ENCODE measurements around the gene ZFYVE1. TPM values are rescaled to one million over a fixed set of nuclear protein-coding genes. Genes with fewer than 3 reads are reported as not detected.
A peak's percentile ranks its signal among the peaks of the same experiment; 100 is the strongest.
"Not testable (repeated sequence)": the region's sequence is repeated elsewhere in the genome, so short reads cannot be mapped to it uniquely, and the experiment has no call there.

Gene ZFYVE1
- total RNA-seq, 1 experiment from 2014 or later, result 9.1 TPM

DNA sequence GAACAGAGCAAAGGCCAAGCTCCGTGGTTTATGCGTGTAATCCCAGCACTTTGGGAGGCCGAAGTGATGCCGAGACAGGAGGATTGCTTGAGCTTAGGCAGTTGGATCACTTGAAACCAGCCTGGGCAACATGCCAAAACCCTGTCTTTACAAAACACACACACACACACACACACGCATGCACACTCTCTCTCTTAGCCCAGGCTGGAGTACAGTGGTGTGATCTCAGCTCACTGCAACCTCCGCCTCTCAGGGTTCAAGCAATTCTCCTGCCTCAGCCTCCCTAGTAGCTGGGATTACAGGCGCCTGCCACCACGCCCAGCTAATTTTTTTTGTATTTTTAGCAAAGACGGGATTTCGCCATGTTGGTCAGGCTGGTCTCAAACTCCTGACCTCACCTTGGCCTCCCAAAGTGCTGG lies 64.6 kb downstream of the ZFYVE1 start:
- not testable (repeated sequence) for H3K79me2 ChIP-seq (ENCODE audit: low read length); H3K27me3 ChIP-seq (ENCODE audit: low read length); H3K9me2 ChIP-seq (replicated peaks; ENCODE audit: insufficient read depth, low read length); H4K20me1 ChIP-seq (ENCODE audit: insufficient read depth, low read depth, low read length); H3K27ac ChIP-seq (ENCODE audit: low read length); H3K9ac ChIP-seq (ENCODE audit: low read length); H3K4me1 ChIP-seq (ENCODE audit: low read length); DNase-seq; H3K9me3 ChIP-seq (ENCODE audit: low read length); H3K4me2 ChIP-seq (ENCODE audit: low read depth, low read length, poor library complexity, severe bottlenecking); H3K4me3 ChIP-seq (ENCODE audit: low read length); H2AFZ ChIP-seq (ENCODE audit: low read length)
- peaks cover 13% of the 10 kb centered on the region; the same call in 1 of the 2 replicates for H3K36me3 ChIP-seq (ENCODE audit: insufficient read depth, low read length)

DNA sequence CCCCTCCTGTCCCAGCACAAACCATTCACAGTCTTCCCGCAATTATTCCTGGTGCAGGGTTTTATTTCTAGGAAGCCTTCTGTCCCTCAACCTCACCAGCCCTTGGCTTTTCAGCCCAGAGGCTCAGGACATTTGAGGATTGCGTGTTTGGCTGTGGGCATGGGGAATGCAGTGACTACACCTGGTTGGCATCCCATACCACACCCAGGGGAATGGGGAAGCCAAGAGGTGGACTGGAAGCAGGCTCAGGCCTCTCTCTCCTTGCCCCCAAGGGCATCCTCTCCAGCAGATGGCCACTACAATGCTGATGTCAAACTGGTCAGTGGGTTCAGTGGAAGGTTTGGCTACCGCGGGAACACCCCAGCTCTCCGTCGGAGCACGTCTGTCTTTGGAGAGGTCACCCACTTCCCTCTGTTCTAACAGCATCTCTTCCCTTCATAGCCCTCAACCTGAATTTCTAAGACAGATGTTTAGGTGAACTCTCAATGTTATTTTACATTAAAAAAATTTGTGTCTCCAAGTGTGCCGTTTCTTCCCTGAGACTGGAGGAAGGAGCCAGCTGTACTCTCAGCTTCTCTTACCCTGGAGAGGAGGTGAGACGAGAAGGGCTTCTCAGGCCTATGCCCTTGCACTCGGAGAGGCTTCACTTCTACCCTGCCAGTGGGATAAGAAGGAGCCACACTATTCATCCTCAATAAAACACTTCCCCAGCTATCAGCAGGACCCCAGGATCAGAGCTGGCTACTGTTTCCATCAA lies 65.1 kb downstream of the ZFYVE1 start:
- H2AFZ ChIP-seq (ENCODE audit: low read length), result no peak overlapping the region
- peaks cover 13% of the 10 kb centered on the region; the same call in 1 of the 2 replicates for H3K36me3 ChIP-seq (ENCODE audit: insufficient read depth, low read length)
- no peaks in the 10 kb centered on the region for H3K9me2 ChIP-seq (replicated peaks; ENCODE audit: insufficient read depth, low read length)
- no peak overlapping the region for H3K4me3 ChIP-seq (ENCODE audit: low read length)
- no peaks in the 10 kb centered on the region for H3K27me3 ChIP-seq (ENCODE audit: low read length)
- no peaks in the 10 kb centered on the region for H3K4me1 ChIP-seq (ENCODE audit: low read length)
- H3K27ac ChIP-seq (ENCODE audit: low read length), result no peak overlapping the region
- H3K9ac ChIP-seq (ENCODE audit: low read length), result no peak overlapping the region
- no peak for DNase-seq
- H3K9me3 ChIP-seq (ENCODE audit: low read length), result no peaks in the 10 kb centered on the region
- no peaks in the 10 kb centered on the region for H4K20me1 ChIP-seq (ENCODE audit: insufficient read depth, low read depth, low read length)
- H3K79me2 ChIP-seq (ENCODE audit: low read length), result no peaks in the 10 kb centered on the region
- no peak overlapping the region for H3K4me2 ChIP-seq (ENCODE audit: low read depth, low read length, poor library complexity, severe bottlenecking)

DNA sequence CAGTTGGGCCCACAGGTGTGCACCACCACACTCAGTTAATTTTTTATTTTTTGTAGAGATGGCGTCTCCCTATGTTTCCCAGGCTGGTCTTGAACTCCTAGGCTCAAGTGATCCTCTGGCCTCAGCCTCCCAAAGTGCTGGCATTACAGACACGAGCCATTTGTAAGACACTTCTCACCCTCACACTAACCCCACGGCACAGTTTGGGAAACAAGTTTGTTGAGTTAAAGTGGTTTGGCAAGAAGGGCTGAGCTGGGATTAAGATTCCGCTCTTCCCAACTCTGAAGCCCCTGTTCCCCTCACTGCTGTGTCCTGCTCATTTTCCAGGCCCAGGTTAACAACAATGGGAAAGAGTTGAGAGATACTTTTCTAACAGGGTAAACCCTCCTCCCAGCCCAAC lies 65.9 kb downstream of the ZFYVE1 start:
- not testable (repeated sequence) for H3K9ac ChIP-seq (ENCODE audit: low read length); H3K4me3 ChIP-seq (ENCODE audit: low read length)

DNA sequence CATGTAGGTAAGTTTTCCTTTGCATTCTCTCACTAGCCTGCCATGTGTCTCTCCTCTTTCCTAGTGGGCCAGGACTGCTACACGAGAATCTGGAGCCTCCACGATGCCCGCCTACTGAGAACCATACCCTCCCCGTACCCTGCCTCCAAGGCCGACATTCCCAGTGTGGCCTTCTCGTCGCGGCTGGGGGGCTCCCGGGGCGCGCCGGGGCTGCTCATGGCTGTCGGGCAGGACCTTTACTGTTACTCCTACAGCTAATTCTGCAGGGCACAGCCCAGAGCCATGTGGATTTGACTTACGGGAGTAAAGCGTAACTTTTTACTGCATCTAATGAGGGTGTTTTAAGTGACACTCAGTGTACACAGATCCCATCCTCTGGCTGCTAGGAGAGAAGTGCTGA lies 68.4 kb downstream of the ZFYVE1 start:
- Histone ChIP-seq H3K9me3 (ENCODE audit: low read length) (no peaks in the 10 kb centered on the region), H3K36me3 (ENCODE audit: insufficient read depth, low read length) (peaks cover 34% of the 10 kb centered on the region; the same call in 1 of the 2 replicates)

More for the DNA sequence above, 65.9 kb downstream of the ZFYVE1 start:
- H3K9me3 ChIP-seq (ENCODE audit: low read length); H3K4me1 ChIP-seq (ENCODE audit: low read length); H3K4me2 ChIP-seq (ENCODE audit: low read depth, low read length, poor library complexity, severe bottlenecking); DNase-seq; H3K27me3 ChIP-seq (ENCODE audit: low read length); H3K27ac ChIP-seq (ENCODE audit: low read length); H3K79me2 ChIP-seq (ENCODE audit: low read length); H3K9me2 ChIP-seq (replicated peaks; ENCODE audit: insufficient read depth, low read length); H2AFZ ChIP-seq (ENCODE audit: low read length); H4K20me1 ChIP-seq (ENCODE audit: insufficient read depth, low read depth, low read length): not testable (repeated sequence)
- H3K36me3 ChIP-seq (ENCODE audit: insufficient read depth, low read length), result peaks cover 20% of the 10 kb centered on the region; the same call in 1 of the 2 replicates

DNA sequence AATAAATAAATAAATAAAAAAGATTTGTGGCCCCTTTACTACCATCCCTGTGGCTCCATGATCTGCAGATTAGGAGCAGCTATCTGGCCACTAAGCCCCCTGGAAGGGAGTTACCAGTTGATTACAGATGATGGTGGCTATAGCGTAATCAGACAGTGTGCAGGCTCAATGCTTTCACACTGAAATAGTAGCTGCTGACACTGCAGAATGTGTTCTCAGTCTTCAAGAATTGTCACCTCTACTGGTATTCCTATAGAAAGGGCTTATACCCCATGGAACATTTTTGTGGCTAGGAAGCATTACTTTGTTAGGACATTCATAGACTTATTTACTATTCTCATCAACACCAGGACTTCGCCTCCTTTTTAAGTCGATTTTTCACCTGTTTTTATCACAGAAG lies 69.7 kb downstream of the ZFYVE1 start:
- Histone ChIP-seq H3K4me2 (ENCODE audit: low read depth, low read length, poor library complexity, severe bottlenecking) (no peak overlapping the region), H3K9me2 (replicated peaks; ENCODE audit: insufficient read depth, low read length) (no peaks in the 10 kb centered on the region), H3K27me3 (ENCODE audit: low read length) (no peaks in the 10 kb centered on the region), H3K9me3 (ENCODE audit: low read length) (no peaks in the 10 kb centered on the region), H3K36me3 (ENCODE audit: insufficient read depth, low read length) (peaks cover 36% of the 10 kb centered on the region), H3K4me3 (ENCODE audit: low read length) (no peak overlapping the region), H3K9ac (ENCODE audit: low read length) (no peak overlapping the region), H2AFZ (ENCODE audit: low read length) (no peak overlapping the region), H3K27ac (ENCODE audit: low read length) (no peak overlapping the region), H3K79me2 (ENCODE audit: low read length) (no peaks in the 10 kb centered on the region), H4K20me1 (ENCODE audit: insufficient read depth, low read depth, low read length) (no peaks in the 10 kb centered on the region), H3K4me1 (ENCODE audit: low read length) (no peaks in the 10 kb centered on the region)
- DNase-seq, result no peak

More for the DNA sequence above, 68.4 kb downstream of the ZFYVE1 start:
- Histone ChIP-seq H3K27ac (ENCODE audit: low read length) (no peak overlapping the region), H4K20me1 (ENCODE audit: insufficient read depth, low read depth, low read length) (no peaks in the 10 kb centered on the region), H3K9ac (ENCODE audit: low read length) (no peak overlapping the region), H3K4me2 (ENCODE audit: low read depth, low read length, poor library complexity, severe bottlenecking) (no peak overlapping the region), H3K79me2 (ENCODE audit: low read length) (no peaks in the 10 kb centered on the region), H3K4me3 (ENCODE audit: low read length) (no peak overlapping the region), H3K27me3 (ENCODE audit: low read length) (no peaks in the 10 kb centered on the region), H3K9me2 (replicated peaks; ENCODE audit: insufficient read depth, low read length) (no peaks in the 10 kb centered on the region), H2AFZ (ENCODE audit: low read length) (no peak overlapping the region), H3K4me1 (ENCODE audit: low read length) (no peaks in the 10 kb centered on the region)
- DNase-seq, result no peak

- peaks cover 41% of the 10 kb centered on the region for H3K36me3 ChIP-seq (ENCODE audit: insufficient read depth, low read length)
- not testable (repeated sequence) for H3K9me2 ChIP-seq (replicated peaks; ENCODE audit: insufficient read depth, low read length); H3K4me2 ChIP-seq (ENCODE audit: low read depth, low read length, poor library complexity, severe bottlenecking); H3K27ac ChIP-seq (ENCODE audit: low read length); DNase-seq; H3K4me1 ChIP-seq (ENCODE audit: low read length); H3K9me3 ChIP-seq (ENCODE audit: low read length); H4K20me1 ChIP-seq (ENCODE audit: insufficient read depth, low read depth, low read length); H3K79me2 ChIP-seq (ENCODE audit: low read length); H3K4me3 ChIP-seq (ENCODE audit: low read length); H2AFZ ChIP-seq (ENCODE audit: low read length); H3K27me3 ChIP-seq (ENCODE audit: low read length); H3K9ac ChIP-seq (ENCODE audit: low read length)
Observed at GRCh38 chr14:72956741-72957140, 70.2 kb downstream of the ZFYVE1 start.

- no peaks in the 10 kb centered on the region for H3K4me1 ChIP-seq (ENCODE audit: low read length)
- no peaks in the 10 kb centered on the region for H3K79me2 ChIP-seq (ENCODE audit: low read length)
- no peak for DNase-seq
- no peak overlapping the region for H3K9ac ChIP-seq (ENCODE audit: low read length)
- H3K9me3 ChIP-seq (ENCODE audit: low read length), result no peaks in the 10 kb centered on the region
- H4K20me1 ChIP-seq (ENCODE audit: insufficient read depth, low read depth, low read length), result no peaks in the 10 kb centered on the region
- H3K4me3 ChIP-seq (ENCODE audit: low read length), result no peak overlapping the region
- no peaks in the 10 kb centered on the region for H3K27me3 ChIP-seq (ENCODE audit: low read length)
- H3K27ac ChIP-seq (ENCODE audit: low read length), result no peak overlapping the region
- H2AFZ ChIP-seq (ENCODE audit: low read length), result no peak overlapping the region
- H3K4me2 ChIP-seq (ENCODE audit: low read depth, low read length, poor library complexity, severe bottlenecking), result no peak overlapping the region
- H3K9me2 ChIP-seq (replicated peaks; ENCODE audit: insufficient read depth, low read length), result no peaks in the 10 kb centered on the region
- peaks cover 37% of the 10 kb centered on the region for H3K36me3 ChIP-seq (ENCODE audit: insufficient read depth, low read length)
Observed at GRCh38 chr14:72952171-72952570, 74.7 kb downstream of the ZFYVE1 start.

DNA sequence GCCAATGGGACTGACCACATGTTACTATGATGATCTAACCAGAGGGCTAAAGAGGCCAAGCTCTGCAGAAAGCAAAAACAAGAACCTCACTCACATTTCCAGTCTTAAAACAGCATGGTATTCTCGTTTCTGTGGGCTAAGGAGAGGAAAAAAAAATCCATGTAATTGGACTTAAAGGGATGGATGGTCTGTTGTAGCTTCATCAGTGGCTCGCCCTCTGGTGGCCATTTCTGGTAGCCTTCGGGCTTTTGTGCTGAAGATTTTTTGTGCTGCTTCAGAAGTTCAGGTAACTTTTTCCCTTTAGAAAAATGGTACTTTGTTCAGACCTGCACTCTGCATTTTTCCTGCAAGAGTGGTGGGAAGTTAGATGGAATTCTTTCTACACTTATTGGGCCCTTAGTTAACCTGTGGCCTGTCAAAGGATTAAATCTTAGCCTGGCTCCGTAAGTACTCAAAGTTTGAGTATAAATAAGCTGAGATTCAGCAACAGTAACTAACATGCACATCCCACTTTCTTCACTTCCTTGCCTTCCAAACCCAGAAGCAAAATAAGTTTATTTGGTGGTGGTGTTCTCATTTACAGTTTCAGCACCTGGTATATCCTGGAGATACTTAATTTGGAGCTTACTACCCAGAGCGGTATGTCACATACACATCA lies 78.3 kb downstream of the ZFYVE1 start:
- Histone ChIP-seq H3K4me3 (ENCODE audit: low read length) (no peak overlapping the region), H3K27me3 (ENCODE audit: low read length) (no peaks in the 10 kb centered on the region), H3K9me2 (replicated peaks; ENCODE audit: insufficient read depth, low read length) (no peaks in the 10 kb centered on the region), H3K4me2 (ENCODE audit: low read depth, low read length, poor library complexity, severe bottlenecking) (no peak overlapping the region), H4K20me1 (ENCODE audit: insufficient read depth, low read depth, low read length) (no peaks in the 10 kb centered on the region), H3K79me2 (ENCODE audit: low read length) (no peaks in the 10 kb centered on the region), H3K27ac (ENCODE audit: low read length) (no peak overlapping the region), H3K9ac (ENCODE audit: low read length) (no peak overlapping the region), H3K4me1 (ENCODE audit: low read length) (no peaks in the 10 kb centered on the region), H3K9me3 (ENCODE audit: low read length) (no peaks in the 10 kb centered on the region), H2AFZ (ENCODE audit: low read length) (no peak overlapping the region), H3K36me3 (ENCODE audit: insufficient read depth, low read length) (peaks cover 31% of the 10 kb centered on the region)
- peak; percentile 86 for DNase-seq

All from Karpas-422 (cell line).